ENCODE data around the gene LRRC8E.

LRRC8E gene

GRCh38 chr19:7904074-7905020, 16.0 kb downstream of the LRRC8E start:
- in situ Hi-C loops (cut with HindIII; ENCODE audit: low pct_unique_long_range_greater_than_20kb, low sequenced_read_pairs): no loop called here
- peak; percentile 23 to 40 for DNase-seq (ENCODE audit: low read depth in 1 of 2, low spot score in 1 of 2)
- no peak for TF ChIP-seq JUND (IDR thresholded peaks at IDR 0.05; ENCODE audit: low read depth)

- DNase-seq (ENCODE audit: low read depth in 1 of 2, low spot score in 1 of 2): no peak
- in situ Hi-C loops (cut with HindIII; ENCODE audit: low pct_unique_long_range_greater_than_20kb, low sequenced_read_pairs): no loop called here
- TF ChIP-seq JUND (IDR thresholded peaks at IDR 0.05; ENCODE audit: low read depth): no peak
These were observed 17.0 kb downstream of the LRRC8E start for GRCh38 chr19:7905268-7905667.

GRCh38 chr19:7905859-7906258, 17.5 kb downstream of the LRRC8E start:
- in situ Hi-C loops (cut with HindIII; ENCODE audit: low pct_unique_long_range_greater_than_20kb, low sequenced_read_pairs): no loop called here
- no peak for DNase-seq (ENCODE audit: low read depth in 1 of 2, low spot score in 1 of 2)
- no peak for TF ChIP-seq JUND (IDR thresholded peaks at IDR 0.05; ENCODE audit: low read depth)

- TF ChIP-seq JUND (IDR thresholded peaks at IDR 0.05; ENCODE audit: low read depth): no peak
- DNase-seq (ENCODE audit: low read depth in 1 of 2, low spot score in 1 of 2): no peak
- in situ Hi-C loops (cut with HindIII; ENCODE audit: low pct_unique_long_range_greater_than_20kb, low sequenced_read_pairs): no loop called here
These were observed 18.8 kb downstream of the LRRC8E start for GRCh38 chr19:7907122-7907521.

GRCh38 chr19:7907544-7907943, 19.2 kb downstream of the LRRC8E start:
- DNase-seq (ENCODE audit: low read depth in 1 of 2, low spot score in 1 of 2): no peak
- in situ Hi-C loops (cut with HindIII; ENCODE audit: low pct_unique_long_range_greater_than_20kb, low sequenced_read_pairs): no loop called here
- no peak for TF ChIP-seq JUND (IDR thresholded peaks at IDR 0.05; ENCODE audit: low read depth)

GRCh38 chr19:7908078-7908699, 19.9 kb downstream of the LRRC8E start:
- in situ Hi-C loops (cut with HindIII; ENCODE audit: low pct_unique_long_range_greater_than_20kb, low sequenced_read_pairs): no loop called here
- DNase-seq (ENCODE audit: low read depth in 1 of 2, low spot score in 1 of 2): no peak
- no peak for TF ChIP-seq JUND (IDR thresholded peaks at IDR 0.05; ENCODE audit: low read depth)

- in situ Hi-C loops (cut with HindIII; ENCODE audit: low pct_unique_long_range_greater_than_20kb, low sequenced_read_pairs): no loop called here
- no peak for TF ChIP-seq JUND (IDR thresholded peaks at IDR 0.05; ENCODE audit: low read depth)
These were observed 20.6 kb downstream of the LRRC8E start for GRCh38 chr19:7908742-7909461.

GRCh38 chr19:7909471-7910067, 21.3 kb downstream of the LRRC8E start:
- no peak for DNase-seq (ENCODE audit: low read depth in 1 of 2, low spot score in 1 of 2)
- in situ Hi-C loops (cut with HindIII; ENCODE audit: low pct_unique_long_range_greater_than_20kb, low sequenced_read_pairs): no loop called here
- no peak for TF ChIP-seq JUND (IDR thresholded peaks at IDR 0.05; ENCODE audit: low read depth)

More at GRCh38 chr19:7908742-7909461, 20.6 kb downstream of the LRRC8E start:
- DNase-seq (ENCODE audit: low read depth in 1 of 2, low spot score in 1 of 2): no peak

GRCh38 chr19:7910321-7911161, 22.2 kb downstream of the LRRC8E start:
- no peak for TF ChIP-seq JUND (IDR thresholded peaks at IDR 0.05; ENCODE audit: low read depth)
- no peak for DNase-seq (ENCODE audit: low read depth in 1 of 2, low spot score in 1 of 2)
- in situ Hi-C loops (cut with HindIII; ENCODE audit: low pct_unique_long_range_greater_than_20kb, low sequenced_read_pairs): no loop called here

GRCh38 chr19:7911508-7912143, 23.3 kb downstream of the LRRC8E start:
- DNase-seq (ENCODE audit: low read depth in 1 of 2, low spot score in 1 of 2): no peak
- no peak for TF ChIP-seq JUND (IDR thresholded peaks at IDR 0.05; ENCODE audit: low read depth)
- in situ Hi-C loops (cut with HindIII; ENCODE audit: low pct_unique_long_range_greater_than_20kb, low sequenced_read_pairs): no loop called here

- TF ChIP-seq JUND (IDR thresholded peaks at IDR 0.05; ENCODE audit: low read depth): no peak
- in situ Hi-C loops (cut with HindIII; ENCODE audit: low pct_unique_long_range_greater_than_20kb, low sequenced_read_pairs): no loop called here
- no peak for DNase-seq (ENCODE audit: low read depth in 1 of 2, low spot score in 1 of 2)
These were observed 23.9 kb downstream of the LRRC8E start for GRCh38 chr19:7912144-7912696.

Data from T47D (cell line).